GM21529 (cell line): ENCODE measurements around the gene SUSD5.
"Not testable (repeated sequence)": the region's sequence is repeated elsewhere in the genome, so short reads cannot be mapped to it uniquely, and the experiment has no call there.

Experiments
- ATAC-seq: cut with Tn5 transposase; IDR thresholded peaks from one replicate; pipeline ENCODE4 v1.9.1; 2021; ENCODE audit not compliant: unreplicated experiment

The SUSD5 gene

DNA sequence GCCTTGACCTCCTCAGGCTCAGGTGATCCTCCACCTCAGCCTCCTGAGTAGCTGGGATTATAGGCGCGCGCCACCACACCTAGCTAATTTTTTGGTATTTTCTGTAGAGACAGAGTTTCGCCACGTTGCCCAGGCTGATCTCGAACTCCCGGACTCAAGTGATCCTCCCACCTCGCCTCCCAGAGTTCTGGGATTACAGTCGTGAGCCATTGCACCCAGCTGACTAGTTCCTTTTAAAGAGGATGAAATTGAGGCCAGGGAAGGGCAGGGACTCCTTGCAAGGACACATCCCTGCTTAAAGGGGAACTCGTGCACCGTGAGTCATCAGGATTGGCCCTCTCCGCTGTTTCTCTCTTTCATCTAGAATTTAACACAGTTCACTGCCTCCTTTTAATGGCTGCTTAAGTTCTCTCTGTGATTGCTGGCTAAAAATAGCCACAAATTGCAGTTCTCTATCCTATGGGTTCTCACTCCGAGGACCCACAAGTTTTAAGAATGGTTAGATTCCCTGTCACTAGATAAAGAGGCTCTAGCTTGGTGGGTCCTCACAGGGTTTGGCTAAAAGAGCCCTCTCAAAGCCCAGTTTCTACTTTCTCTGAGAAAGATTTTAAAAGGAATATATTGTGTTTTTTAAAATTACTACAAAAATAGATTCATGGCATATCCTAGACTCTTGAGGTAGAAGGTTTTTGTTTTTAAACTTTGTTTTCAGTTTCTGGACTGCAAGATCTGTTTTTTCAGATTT, 103.4 kb downstream of the SUSD5 start:
- no peak for ATAC-seq

DNA sequence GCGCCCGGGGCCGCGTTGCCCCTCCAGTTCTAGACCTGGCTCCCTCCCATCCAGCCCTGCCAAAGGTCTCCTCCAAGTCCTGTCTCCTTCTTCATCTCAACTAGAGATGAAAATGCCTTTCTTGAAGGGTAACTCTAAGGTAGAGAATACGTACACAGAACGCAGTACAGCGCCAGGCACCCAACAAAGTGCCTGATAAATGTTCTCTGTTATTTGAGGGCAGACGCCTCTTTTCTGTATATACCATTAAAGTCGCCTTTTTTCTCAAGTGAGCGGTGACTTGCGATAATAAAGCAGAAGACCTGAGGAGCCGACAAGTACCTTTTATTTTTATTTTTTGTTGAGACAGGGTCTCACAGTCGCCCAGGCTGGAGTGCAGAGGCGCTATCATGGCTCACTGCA, 104.0 kb downstream of the SUSD5 start:
- ATAC-seq, result no peak

DNA sequence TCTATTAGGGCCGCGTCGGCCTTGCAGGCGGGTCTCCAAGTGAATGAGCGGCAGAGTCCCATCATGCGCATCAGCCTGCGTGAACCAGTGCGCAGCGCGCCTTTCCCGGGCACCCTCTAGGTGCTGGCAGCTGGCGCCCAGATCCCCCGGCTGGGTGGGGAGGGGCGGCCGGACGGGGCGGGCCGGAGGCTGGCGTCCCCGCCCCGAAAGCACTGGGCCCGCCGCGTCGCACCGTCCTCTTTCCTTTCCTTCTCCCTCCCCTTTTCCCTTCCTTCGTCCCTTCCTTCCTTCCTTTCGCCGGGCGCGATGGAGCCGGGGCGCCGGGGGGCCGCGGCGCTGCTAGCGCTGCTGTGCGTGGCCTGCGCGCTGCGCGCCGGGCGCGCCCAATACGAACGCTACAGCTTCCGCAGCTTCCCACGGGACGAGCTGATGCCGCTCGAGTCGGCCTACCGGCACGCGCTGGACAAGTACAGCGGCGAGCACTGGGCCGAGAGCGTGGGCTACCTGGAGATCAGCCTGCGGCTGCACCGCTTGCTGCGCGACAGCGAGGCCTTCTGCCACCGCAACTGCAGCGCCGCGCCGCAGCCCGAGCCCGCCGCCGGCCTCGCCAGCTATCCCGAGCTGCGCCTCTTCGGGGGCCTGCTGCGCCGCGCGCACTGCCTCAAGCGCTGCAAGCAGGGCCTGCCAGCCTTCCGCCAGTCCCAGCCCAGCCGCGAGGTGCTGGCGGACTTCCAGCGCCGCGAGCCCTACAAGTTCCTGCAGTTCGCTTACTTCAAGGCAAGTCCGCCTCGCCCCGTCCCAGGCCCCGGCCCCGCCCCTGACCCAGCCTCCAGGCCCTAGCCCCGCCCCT, 104.6 kb downstream of the SUSD5 start, which contains the start of gene CRTAP:
TSS of gene CRTAP (plus strand) at position 243 of the 850 bp plus-strand sequence. CDS start at position 307, 64 bp downstream.
- peak; percentile 78 for ATAC-seq

DNA sequence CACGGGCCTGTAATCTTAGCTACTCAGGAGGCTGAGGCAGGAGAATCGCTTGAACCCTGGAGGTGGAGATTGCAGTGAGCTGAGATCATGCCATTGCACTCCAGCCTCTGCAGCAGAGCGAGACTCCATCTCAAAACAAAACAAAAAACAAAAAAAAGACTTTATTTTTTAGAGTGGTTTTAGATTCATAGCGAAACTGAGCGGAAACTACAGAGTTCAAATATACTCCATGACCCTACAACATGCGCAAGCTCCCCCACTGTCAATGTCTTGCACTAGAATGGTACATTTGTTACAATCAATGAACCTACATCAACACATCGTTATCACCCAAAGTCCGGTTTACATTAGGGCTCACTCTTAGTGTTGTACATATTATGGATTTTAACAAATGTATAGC, 107.0 kb downstream of the SUSD5 start:
- peak; percentile 43 for ATAC-seq

DNA sequence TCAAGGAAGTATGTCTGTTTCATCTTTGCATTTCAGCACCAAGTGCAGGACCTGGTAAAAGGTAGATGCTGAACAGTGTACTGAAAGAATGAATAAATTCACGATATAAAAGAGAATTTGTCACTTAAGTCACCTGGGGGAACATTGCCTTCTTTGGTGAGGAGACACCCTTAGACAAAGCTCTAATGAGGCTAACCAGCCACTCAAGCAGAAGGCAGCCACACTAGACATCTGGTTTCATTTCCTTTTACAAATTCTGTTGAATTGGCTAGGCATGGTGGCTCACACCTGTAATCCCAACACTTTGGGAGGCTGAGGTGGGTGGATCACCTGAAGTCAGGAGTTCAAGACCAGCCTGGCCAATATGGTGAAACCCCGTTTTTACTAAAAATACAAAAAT, 111.8 kb downstream of the SUSD5 start:
- ATAC-seq, result not testable (repeated sequence)

DNA sequence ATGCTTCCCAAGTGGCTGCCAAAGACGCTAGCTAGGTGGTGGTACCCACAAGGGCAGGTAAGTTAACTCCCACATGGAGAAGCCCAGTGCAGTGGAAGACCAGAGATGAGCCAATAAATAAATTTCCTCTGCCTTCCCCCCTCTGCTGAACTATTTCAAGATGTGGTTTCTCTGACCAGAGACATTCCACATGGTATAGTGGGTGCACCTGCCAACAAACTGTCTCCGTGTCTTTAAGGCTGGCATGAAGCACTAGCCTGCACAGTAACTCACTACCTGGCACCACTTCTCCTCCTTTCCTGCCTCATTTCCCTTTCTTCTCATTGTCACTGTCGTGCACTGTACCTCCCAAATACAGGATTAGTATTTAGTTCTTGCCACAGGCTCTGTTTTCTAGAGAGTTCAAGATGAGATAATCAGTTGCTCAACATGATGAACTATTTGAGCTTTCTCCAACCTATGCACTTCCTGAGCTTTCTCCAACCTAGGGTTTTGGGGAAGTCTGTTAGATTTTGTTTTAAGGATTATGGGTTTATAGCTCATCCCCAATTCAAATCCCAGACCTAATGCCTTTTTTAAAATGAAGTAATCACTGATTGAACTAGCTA, 113.2 kb downstream of the SUSD5 start:
- no peak for ATAC-seq

DNA sequence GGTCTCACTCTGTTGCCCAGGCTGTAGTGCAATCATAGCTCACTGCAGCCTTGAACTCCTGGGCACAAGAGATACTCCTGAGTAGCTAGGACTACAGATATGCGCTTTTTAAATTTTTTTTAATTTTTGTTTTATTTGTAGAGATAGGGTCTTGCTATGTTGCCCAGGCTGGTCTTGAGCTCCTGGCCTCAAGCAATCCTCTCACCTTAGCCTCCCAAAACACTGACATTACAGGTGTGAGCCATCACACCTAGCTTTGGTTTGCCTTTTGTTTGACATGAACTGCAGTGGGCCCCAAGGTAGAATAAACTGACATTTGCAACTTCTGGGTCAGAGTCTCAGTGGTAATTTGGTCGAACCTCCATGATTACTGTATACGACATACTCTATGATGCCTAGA, 113.8 kb downstream of the SUSD5 start:
- no peak for ATAC-seq

DNA sequence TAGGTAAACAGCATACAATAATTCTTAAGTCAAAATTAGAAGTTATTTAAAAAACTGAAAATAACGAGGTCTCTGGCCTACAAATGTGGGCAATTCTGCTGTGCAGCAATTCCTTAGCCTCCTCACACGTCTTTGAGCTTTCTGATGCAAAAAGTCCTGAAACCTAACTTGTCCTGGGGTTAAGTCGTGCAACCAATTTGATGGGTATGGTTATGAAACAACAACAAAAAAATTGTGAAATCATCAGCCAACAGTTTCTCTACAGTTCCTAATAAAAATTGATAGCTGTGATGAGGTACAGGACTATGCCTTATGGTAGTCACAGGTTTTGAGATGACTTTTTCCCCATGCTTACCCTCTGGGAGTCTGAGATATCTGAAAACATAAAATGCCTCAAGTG, 115.1 kb downstream of the SUSD5 start:
- no peak for ATAC-seq

DNA sequence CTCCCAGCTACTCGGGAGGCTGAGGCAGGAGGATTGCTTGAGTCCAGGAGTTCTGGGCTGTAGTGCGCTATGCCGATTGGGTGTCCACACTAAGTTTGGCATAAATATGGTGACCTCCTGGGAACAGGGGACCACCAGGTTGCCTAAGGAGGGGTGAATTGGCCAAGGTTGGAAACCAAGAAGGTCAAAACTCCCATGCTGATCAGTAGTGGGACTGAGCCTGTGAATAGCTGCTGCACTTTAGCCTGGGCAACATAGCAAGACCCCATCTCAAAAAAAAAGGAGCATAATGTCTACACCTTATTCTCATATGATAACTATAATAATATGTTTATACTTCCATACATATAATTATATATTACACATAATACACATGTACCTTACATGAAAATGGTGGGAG, 115.6 kb downstream of the SUSD5 start:
- ATAC-seq, result no peak

DNA sequence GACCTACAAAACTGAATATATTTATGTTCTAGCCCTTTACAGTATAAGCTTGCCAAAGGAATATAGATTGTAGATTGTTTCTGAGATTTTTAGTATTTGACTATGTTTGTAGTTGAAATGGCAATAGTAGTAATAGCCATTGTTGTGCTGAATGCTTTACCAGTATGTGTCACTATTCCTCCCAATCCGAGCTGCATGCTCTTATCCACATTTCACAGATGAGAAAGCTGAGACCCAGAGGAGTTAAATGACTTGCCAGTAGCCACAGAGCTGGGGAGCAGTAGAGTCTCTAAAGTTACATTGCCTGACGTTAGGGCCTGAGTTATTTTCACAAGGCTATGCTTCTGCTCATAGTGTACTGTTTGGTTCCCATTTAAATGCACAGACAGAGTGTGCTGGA, 118.4 kb downstream of the SUSD5 start:
- ATAC-seq, result no peak
